Erythroblast (primary cell): ENCODE results near the gene BABAM2.

ENCODE experiments used
- GATA1 ChIP-seq: IDR thresholded peaks from 2 replicates; pipeline ENCODE4 v1.6.1; 2011; ENCODE audit warnings: low read depth, mild to moderate bottlenecking, control low read depth, low read length, moderate library complexity
- POLR2A ChIP-seq: IDR thresholded peaks from 2 replicates; pipeline ENCODE4 v1.6.1; 2011; ENCODE audit warnings: mild to moderate bottlenecking, low read length

- TF ChIP-seq POLR2A (no peak), GATA1 (no peak)
Measured at GRCh38 chr2:28002181-28002580, 111.7 kb downstream of the BABAM2 start.
